K562 (cell line): Measurements from ENCODE around the gene AKT1S1.

Experiments
- ATF1 ChIP-seq, 2 experiments: fragments of 450-650 bp in 1 of 2; IDR thresholded peaks; 2 replicates each; pipeline ENCODE4 v1.6.1; 2016; ENCODE audit warnings: missing compliant biosample characterization in 1 of 2, missing genetic modification characterization in 1 of 2
- KAT8 ChIP-seq: fragments of 450-650 bp; IDR thresholded peaks from 2 replicates; pipeline ENCODE4 v1.6.1; 2016; ENCODE audit warnings: low read depth, mild to moderate bottlenecking
- KLF1 ChIP-seq: fragments of 450-650 bp; IDR thresholded peaks from 2 replicates; pipeline ENCODE4 v1.6.1; 2016; ENCODE audit warnings: missing genetic modification characterization, missing compliant biosample characterization
- PBX2 ChIP-seq, 2 experiments: IDR thresholded peaks in 1 of 2; conservative IDR thresholded peaks in 1 of 2; 2 replicates each; pipeline ENCODE4 v1.6.1; 2016; ENCODE audit warnings: low read depth in 2 of 2, mild to moderate bottlenecking in 1 of 2, missing compliant biosample characterization in 1 of 2, missing genetic modification characterization in 1 of 2, moderate library complexity in 1 of 2
- POLR2A ChIP-seq: fragments of 450-650 bp; conservative IDR thresholded peaks from 2 replicates; pipeline ENCODE4 v1.6.1; 2016
- RBM34 ChIP-seq: fragments of 200-400 bp; formaldehyde crosslinking; IDR thresholded peaks from 2 replicates; pipeline ENCODE4 v1.6.1; 2018; ENCODE audit warnings: low read length, borderline replicate concordance; ENCODE audit not compliant: insufficient read depth
- SIN3A ChIP-seq, 2 experiments: fragments of 150-350 bp in 1 of 2; IDR thresholded peaks; 2 replicates each; pipeline ENCODE4 v1.6.1; 2011 to 2016; ENCODE audit warnings: borderline replicate concordance in 2 of 2, low read depth in 2 of 2, low read length in 2 of 2, mild to moderate bottlenecking in 2 of 2, moderate library complexity in 2 of 2; ENCODE audit not compliant: control insufficient read depth in 1 of 2
- TEAD2 ChIP-seq: fragments of 450-650 bp; IDR thresholded peaks from 2 replicates; pipeline ENCODE4 v1.6.1; 2016; ENCODE audit warnings: missing genetic modification characterization, control low read depth, missing compliant biosample characterization
- ZNF354B ChIP-seq: fragments of 250-450 bp; sonication (Bioruptor Pico); IDR thresholded peaks from 2 replicates; pipeline ENCODE4 v1.4.0; 2020
- TF ChIP-seq, protein P1 (sequence below), 3 experiments: IDR thresholded peaks in 2 of 3; conservative IDR thresholded peaks in 1 of 3; 2 replicates each; pipeline ENCODE4 v1.5.1; 2011 to 2012; ENCODE audit warnings: low read length in 3 of 3, mild to moderate bottlenecking in 3 of 3, control low read depth in 2 of 3, improper control_type of control experiment in 1 of 3, inconsistent platforms in 1 of 3, low read depth in 1 of 3, mixed read lengths in 1 of 3, moderate library complexity in 1 of 3; ENCODE audit not compliant: insufficient read depth in 2 of 3
- TF ChIP-seq, protein P2 (sequence below): sonication (generic); formaldehyde crosslinking; IDR thresholded peaks from 2 replicates; pipeline ENCODE4 v1.5.0; 2020; ENCODE audit warnings: missing genetic modification reagents

DNA sequence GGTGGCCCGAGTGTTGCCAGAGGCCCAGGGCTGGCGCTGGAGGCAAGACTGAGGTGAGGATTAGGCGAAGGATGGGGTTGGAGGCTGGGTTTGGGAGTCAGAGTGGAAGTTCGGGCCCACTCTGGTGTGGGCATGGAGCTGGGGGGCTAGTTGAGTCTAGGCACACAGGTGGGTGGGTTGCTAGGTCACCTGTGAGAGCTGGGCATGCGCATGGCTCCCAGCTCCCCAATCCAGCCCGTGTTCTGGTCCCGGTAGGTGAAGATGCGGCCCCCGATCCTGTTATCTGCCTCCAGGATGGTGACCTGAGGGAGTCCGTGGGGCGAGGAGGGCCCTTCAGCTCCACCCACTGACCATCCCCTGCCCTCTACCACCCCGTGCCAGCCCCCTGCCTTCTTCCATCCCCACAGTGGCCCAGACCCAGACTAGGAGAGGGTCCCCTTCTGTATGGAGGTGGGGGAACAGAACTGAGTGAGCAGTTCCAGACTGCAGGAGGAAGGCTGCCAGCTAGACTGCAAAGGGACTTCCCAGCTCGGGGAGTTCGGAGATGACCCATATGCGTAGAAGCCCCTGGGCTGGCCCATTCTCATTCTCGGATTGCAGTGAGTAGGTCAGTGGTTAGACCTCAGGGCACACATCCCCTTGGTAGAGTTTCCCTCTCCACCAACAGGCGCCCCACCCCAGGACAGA is 17.9 kb upstream of the AKT1S1 start:
- TF ChIP-seq SIN3A (IDR thresholded peaks at IDR 0.05; ENCODE audit: borderline replicate concordance in 2 of 2, control insufficient read depth in 1 of 2, low read depth in 2 of 2, low read length in 2 of 2) (no peak), RBM34 (no peak), KLF1 (tag) (no peak), KAT8 (no peak), PBX2 (CRISPR knock-in tag; IDR thresholded peaks at IDR 0.05; ENCODE audit: low read depth) (no peak), PBX2 (tag; conservative IDR thresholded peaks at IDR 0.05; ENCODE audit: low read depth) (no peak), TEAD2 (tag) (no peak), ZNF354B (no peak), ATF1 (CRISPR knock-in tag; IDR thresholded peaks at IDR 0.05) (no peak), ATF1 (tag; IDR thresholded peaks at IDR 0.05) (no peak), POLR2A (no peak)
- TF ChIP-seq, protein P1, sequence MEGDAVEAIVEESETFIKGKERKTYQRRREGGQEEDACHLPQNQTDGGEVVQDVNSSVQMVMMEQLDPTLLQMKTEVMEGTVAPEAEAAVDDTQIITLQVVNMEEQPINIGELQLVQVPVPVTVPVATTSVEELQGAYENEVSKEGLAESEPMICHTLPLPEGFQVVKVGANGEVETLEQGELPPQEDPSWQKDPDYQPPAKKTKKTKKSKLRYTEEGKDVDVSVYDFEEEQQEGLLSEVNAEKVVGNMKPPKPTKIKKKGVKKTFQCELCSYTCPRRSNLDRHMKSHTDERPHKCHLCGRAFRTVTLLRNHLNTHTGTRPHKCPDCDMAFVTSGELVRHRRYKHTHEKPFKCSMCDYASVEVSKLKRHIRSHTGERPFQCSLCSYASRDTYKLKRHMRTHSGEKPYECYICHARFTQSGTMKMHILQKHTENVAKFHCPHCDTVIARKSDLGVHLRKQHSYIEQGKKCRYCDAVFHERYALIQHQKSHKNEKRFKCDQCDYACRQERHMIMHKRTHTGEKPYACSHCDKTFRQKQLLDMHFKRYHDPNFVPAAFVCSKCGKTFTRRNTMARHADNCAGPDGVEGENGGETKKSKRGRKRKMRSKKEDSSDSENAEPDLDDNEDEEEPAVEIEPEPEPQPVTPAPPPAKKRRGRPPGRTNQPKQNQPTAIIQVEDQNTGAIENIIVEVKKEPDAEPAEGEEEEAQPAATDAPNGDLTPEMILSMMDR (IDR thresholded peaks at IDR 0.05 in 2 of 3, conservative IDR thresholded peaks at IDR 0.05 in 1 of 3; ENCODE audit: insufficient read depth in 2 of 3, low read depth in 1 of 3, low read length in 3 of 3) = no peak
- TF ChIP-seq, protein P2, sequence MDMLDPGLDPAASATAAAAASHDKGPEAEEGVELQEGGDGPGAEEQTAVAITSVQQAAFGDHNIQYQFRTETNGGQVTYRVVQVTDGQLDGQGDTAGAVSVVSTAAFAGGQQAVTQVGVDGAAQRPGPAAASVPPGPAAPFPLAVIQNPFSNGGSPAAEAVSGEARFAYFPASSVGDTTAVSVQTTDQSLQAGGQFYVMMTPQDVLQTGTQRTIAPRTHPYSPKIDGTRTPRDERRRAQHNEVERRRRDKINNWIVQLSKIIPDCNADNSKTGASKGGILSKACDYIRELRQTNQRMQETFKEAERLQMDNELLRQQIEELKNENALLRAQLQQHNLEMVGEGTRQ (CRISPR knock-in tag) = no peak
